ENCODE measurements around the gene CACNG4.
"Not testable (repeated sequence)": the region's sequence is repeated elsewhere in the genome, so short reads cannot be mapped to it uniquely, and the experiment has no call there.

DNA sequence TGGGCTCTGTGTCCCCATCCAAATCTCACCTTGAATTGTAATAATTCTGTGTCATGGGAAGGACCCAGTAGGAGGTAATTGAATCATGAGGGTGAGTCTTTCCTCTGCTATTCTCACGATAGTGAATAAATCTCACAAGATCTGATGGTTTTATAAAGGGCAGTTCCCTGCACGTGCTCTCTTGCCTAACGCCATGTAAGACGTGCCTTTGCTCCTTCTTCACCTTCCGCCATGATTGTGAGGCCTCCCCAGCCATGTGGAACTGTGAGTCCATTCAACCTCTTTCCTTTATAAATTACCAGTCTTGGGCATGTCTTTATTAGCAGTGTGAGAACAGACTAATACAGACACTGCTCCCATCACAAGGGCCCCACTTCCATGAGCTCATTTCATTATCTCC lies 76.6 kb downstream of the CACNG4 start:
- TF ChIP-seq, protein P1, sequence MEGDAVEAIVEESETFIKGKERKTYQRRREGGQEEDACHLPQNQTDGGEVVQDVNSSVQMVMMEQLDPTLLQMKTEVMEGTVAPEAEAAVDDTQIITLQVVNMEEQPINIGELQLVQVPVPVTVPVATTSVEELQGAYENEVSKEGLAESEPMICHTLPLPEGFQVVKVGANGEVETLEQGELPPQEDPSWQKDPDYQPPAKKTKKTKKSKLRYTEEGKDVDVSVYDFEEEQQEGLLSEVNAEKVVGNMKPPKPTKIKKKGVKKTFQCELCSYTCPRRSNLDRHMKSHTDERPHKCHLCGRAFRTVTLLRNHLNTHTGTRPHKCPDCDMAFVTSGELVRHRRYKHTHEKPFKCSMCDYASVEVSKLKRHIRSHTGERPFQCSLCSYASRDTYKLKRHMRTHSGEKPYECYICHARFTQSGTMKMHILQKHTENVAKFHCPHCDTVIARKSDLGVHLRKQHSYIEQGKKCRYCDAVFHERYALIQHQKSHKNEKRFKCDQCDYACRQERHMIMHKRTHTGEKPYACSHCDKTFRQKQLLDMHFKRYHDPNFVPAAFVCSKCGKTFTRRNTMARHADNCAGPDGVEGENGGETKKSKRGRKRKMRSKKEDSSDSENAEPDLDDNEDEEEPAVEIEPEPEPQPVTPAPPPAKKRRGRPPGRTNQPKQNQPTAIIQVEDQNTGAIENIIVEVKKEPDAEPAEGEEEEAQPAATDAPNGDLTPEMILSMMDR (IDR thresholded peaks at IDR 0.05), result not testable (repeated sequence)
- not testable (repeated sequence) for TF ChIP-seq POLR2A (IDR thresholded peaks at IDR 0.05)
